ENCODE results near the gene PTBP1. TPM values are rescaled to one million over a fixed set of nuclear protein-coding genes. Genes with fewer than 3 reads are reported as not detected.

PTBP1 gene
- total RNA-seq, 4 donors from 2014 or later = 45.0 to 278 (median 106) TPM

- intact Hi-C loops (cut with DNase I; ENCODE audit: low total_unique reads) = no loop called here
- Histone ChIP-seq H3K36me3 (no peaks in the 10 kb centered on the region), H3K9me3 (no peaks in the 10 kb centered on the region), H3K27me3 (no peaks in the 10 kb centered on the region), H3K4me1 (peaks cover 0 to 5% of the 10 kb centered on the region in 2 donors), H3K4me3 (no peak overlapping the region), H3K27ac (peak overlapping the region in 1 of 2 donors; percentile 20)
- DNase-seq = no peak
- TF ChIP-seq POLR2A (IDR thresholded peaks at IDR 0.05) = no peak
- TF ChIP-seq CTCF (IDR thresholded peaks at IDR 0.05) = no peak
Observed at GRCh38 chr19:792306-792885, 4.9 kb upstream of the PTBP1 start.

GRCh38 chr19:793806-794205 lies 3.4 kb upstream of the PTBP1 start:
- Histone ChIP-seq H3K27ac (no peak overlapping the region), H3K4me1 (peaks cover 4 to 5% of the 10 kb centered on the region in 2 donors), H3K27me3 (no peaks in the 10 kb centered on the region), H3K9me3 (no peaks in the 10 kb centered on the region), H3K4me3 (no peak overlapping the region), H3K36me3 (no peaks in the 10 kb centered on the region)
- intact Hi-C loops (cut with DNase I; ENCODE audit: low total_unique reads) = no loop called here
- no peak for DNase-seq
- TF ChIP-seq CTCF (IDR thresholded peaks at IDR 0.05) = no peak
- no peak for TF ChIP-seq POLR2A (IDR thresholded peaks at IDR 0.05)

- H3K4me3 ChIP-seq = no peak overlapping the region
- H3K27ac ChIP-seq = no peak overlapping the region
- no peaks in the 10 kb centered on the region for H3K36me3 ChIP-seq
- DNase-seq = peak in 1 of 2 donors; percentile 59
- H3K27me3 ChIP-seq = no peaks in the 10 kb centered on the region
- intact Hi-C loops (cut with DNase I; ENCODE audit: low total_unique reads) = no loop called here
- no peaks in the 10 kb centered on the region for H3K9me3 ChIP-seq
- peaks cover 11 to 18% of the 10 kb centered on the region in 2 donors for H3K4me1 ChIP-seq
- TF ChIP-seq CTCF (IDR thresholded peaks at IDR 0.05) = no peak
- TF ChIP-seq POLR2A (IDR thresholded peaks at IDR 0.05) = no peak
Observed at GRCh38 chr19:795073-795611, 2.1 kb upstream of the PTBP1 start.

GRCh38 chr19:795691-796581 lies 1.3 kb upstream of the PTBP1 start:
- Histone ChIP-seq H3K9me3 (no peaks in the 10 kb centered on the region), H3K4me3 (peak overlapping the region; percentile 53 to 57), H3K4me1 (peaks cover 15 to 25% of the 10 kb centered on the region in 2 donors), H3K27ac (peak overlapping the region; percentile 81 to 84), H3K27me3 (no peaks in the 10 kb centered on the region), H3K36me3 (no peaks in the 10 kb centered on the region)
- DNase-seq = peak in 1 of 2 donors; percentile 46
- intact Hi-C loops (cut with DNase I; ENCODE audit: low total_unique reads) = no loop called here
- no peak for TF ChIP-seq POLR2A (IDR thresholded peaks at IDR 0.05)
- no peak for TF ChIP-seq CTCF (IDR thresholded peaks at IDR 0.05)
